SK-N-SH (cell line): ENCODE data around the gene TYW1B.
"Not testable (repeated sequence)": the region's sequence is repeated elsewhere in the genome, so short reads cannot be mapped to it uniquely, and the experiment has no call there.

Experiments used
- CTCF ChIP-seq: fragments of 200-600 bp; sonication (generic); IDR thresholded peaks from 2 replicates; pipeline ENCODE4 v1.6.1; 2017; ENCODE audit warnings: antibody characterized with exemption, mild to moderate bottlenecking, moderate library complexity
- EZH2phosphoT487 ChIP-seq: fragments of 200-600 bp; sonication (generic); IDR thresholded peaks from 2 replicates; pipeline ENCODE4 v1.6.1; 2017; ENCODE audit warnings: low read depth, mixed run types, mild to moderate bottlenecking, antibody characterized with exemption, moderate library complexity, borderline replicate concordance
- GABPA ChIP-seq: IDR thresholded peaks from 2 replicates; pipeline ENCODE4 v1.4.0; 2012; ENCODE audit warnings: low read depth, mild to moderate bottlenecking
- GATA2 ChIP-seq: sonication (generic); formaldehyde crosslinking; IDR thresholded peaks from 2 replicates; pipeline ENCODE4 v1.5.0; 2020; ENCODE audit warnings: mild to moderate bottlenecking, missing genetic modification reagents
- PBX3 ChIP-seq: IDR thresholded peaks from 2 replicates; pipeline ENCODE4; 2012
- POLR2AphosphoS5 ChIP-seq: IDR thresholded peaks from 2 replicates; pipeline ENCODE4 v1.6.1; 2012; ENCODE audit warnings: low read depth, low read length
- REST ChIP-seq: IDR thresholded peaks from 2 replicates; pipeline ENCODE4 v1.6.1; 2012; ENCODE audit warnings: mild to moderate bottlenecking, low read depth, low read length, moderate library complexity
- RFX5 ChIP-seq: IDR thresholded peaks from 2 replicates; pipeline ENCODE4 v1.6.1; 2012; ENCODE audit warnings: mild to moderate bottlenecking, improper control_type of control experiment, low read length
- SIN3A ChIP-seq: IDR thresholded peaks from 2 replicates; pipeline ENCODE4 v1.6.1; 2012; ENCODE audit warnings: low read depth, mild to moderate bottlenecking, low read length, moderate library complexity, borderline replicate concordance
- TAF1 ChIP-seq: IDR thresholded peaks from 2 replicates; pipeline ENCODE4 v1.6.1; 2012; ENCODE audit warnings: low read depth, mild to moderate bottlenecking, low read length, moderate library complexity, borderline replicate concordance
- TEAD4 ChIP-seq: IDR thresholded peaks from 2 replicates; pipeline ENCODE4 v1.4.0; 2012; ENCODE audit warnings: mild to moderate bottlenecking, borderline replicate concordance; ENCODE audit not compliant: insufficient read depth

GRCh38 chr7:72583620-72584361, 244.2 kb downstream of the TYW1B start:
- TF ChIP-seq POLR2AphosphoS5, RFX5, CTCF, PBX3, GATA2, SIN3A, EZH2phosphoT487, REST, TAF1, GABPA, TEAD4: not testable (repeated sequence)
